Activated CD4-positive, alpha-beta T cell treated with anti-CD3 and anti-CD28 coated beads for 36 hours (primary cell): ENCODE measurements around the gene UBE2K. TPM values are rescaled to one million over a fixed set of nuclear protein-coding genes. Genes with fewer than 3 reads are reported as not detected.
"Not testable (repeated sequence)": the region's sequence is repeated elsewhere in the genome, so short reads cannot be mapped to it uniquely, and the experiment has no call there.

Experiments used
- ATAC-seq: fragments of 200-7000 bp; cut with Tn5 transposase; one replicate; pipeline ENCODE4 v1.10.0; 2021; ENCODE audit warnings: mild to moderate bottlenecking, moderate library complexity
- CTCF ChIA-PET: fragments of 350-600 bp; sonication (Branson Sonifier 250); formaldehyde crosslinking; loops from one replicate; lab custom pipeline; 2021; ENCODE audit warnings: antibody characterized with exemption; lab: Charles Lee
- POLR2A ChIA-PET: fragments of 350-600 bp; sonication (Branson Sonifier 250); formaldehyde crosslinking; loops from one replicate; lab custom pipeline; 2021; ENCODE audit warnings: antibody characterized with exemption, inconsistent platforms; lab: Charles Lee
- DNase-seq: peaks from one replicate; pipeline ENCODE4 v3.0.0-alpha.2; 2020
- H3K27ac Mint-ChIP-seq: one replicate; pipeline ENCODE4 v1.8.0; 2021; ENCODE audit warnings: mixed read lengths
- H3K27me3 Mint-ChIP-seq: one replicate; pipeline ENCODE4 v1.8.0; 2021; ENCODE audit warnings: mixed read lengths
- H3K36me3 Mint-ChIP-seq: one replicate; pipeline ENCODE4 v1.8.0; 2021; ENCODE audit warnings: low read depth, mixed read lengths
- H3K4me1 Mint-ChIP-seq: one replicate; pipeline ENCODE4 v1.8.0; 2021; ENCODE audit warnings: mixed read lengths
- H3K4me3 Mint-ChIP-seq: one replicate; pipeline ENCODE4 v1.8.0; 2021; ENCODE audit warnings: mild to moderate bottlenecking, moderate library complexity, mixed read lengths
- H3K9me3 Mint-ChIP-seq: one replicate; pipeline ENCODE4 v1.8.0; 2021; ENCODE audit warnings: low read depth, mixed read lengths
- intact Hi-C, 2 experiments: fragments of 100-400 bp; cut with DNase I in 1 of 2; cut with micrococcal nuclease in 1 of 2; formaldehyde crosslinking; loops; one replicate each; pipeline versions ENCODE4 v1.14.2 to v1.15.1; 2022 to 2024; cut with DNase I, micrococcal nuclease
- total RNA-seq, 2 experiments: library from RNA; stranded (reverse); gene quantifications; one replicate each; pipeline ENCODE4 v1.2.3, GENCODE V29; 2021

The UBE2K gene
- total RNA-seq, 2 experiments from 2014 or later: 87.2 to 122 TPM

GRCh38 chr4:39660045-39660444, 37.9 kb upstream of the UBE2K start:
- Mint-ChIP-seq H3K36me3 (no peaks in the 10 kb centered on the region), H3K9me3 (no peaks in the 10 kb centered on the region), H3K4me3 (no peak overlapping the region), H3K27me3 (no peaks in the 10 kb centered on the region), H3K4me1 (peaks cover 4% of the 10 kb centered on the region), H3K27ac (no peak overlapping the region)
- ATAC-seq: no peak
- DNase-seq: no peak
- ChIA-PET POLR2A (interaction anchor here (0.6 kb wide), 1 partner anchor 1505 kb away, joined by 5 read pairs; no protein-coding TSS in a partner anchor), CTCF (interaction anchor here (0.6 kb wide), 1 partner anchor 48 kb away, joined by 3 read pairs; no protein-coding TSS in a partner anchor)
- intact Hi-C loops: no loop called here

GRCh38 chr4:39660757-39661156, 37.2 kb upstream of the UBE2K start:
- CTCF ChIA-PET: no interaction called here
- no peaks in the 10 kb centered on the region for H3K27me3 Mint-ChIP-seq
- H3K4me3 Mint-ChIP-seq: no peak overlapping the region
- no peak overlapping the region for H3K27ac Mint-ChIP-seq
- H3K36me3 Mint-ChIP-seq: no peaks in the 10 kb centered on the region
- no peaks in the 10 kb centered on the region for H3K9me3 Mint-ChIP-seq
- no peak for ATAC-seq
- H3K4me1 Mint-ChIP-seq: peaks cover 4% of the 10 kb centered on the region
- intact Hi-C loops: no loop called here
- no peak for DNase-seq
- POLR2A ChIA-PET: no interaction called here

DNA sequence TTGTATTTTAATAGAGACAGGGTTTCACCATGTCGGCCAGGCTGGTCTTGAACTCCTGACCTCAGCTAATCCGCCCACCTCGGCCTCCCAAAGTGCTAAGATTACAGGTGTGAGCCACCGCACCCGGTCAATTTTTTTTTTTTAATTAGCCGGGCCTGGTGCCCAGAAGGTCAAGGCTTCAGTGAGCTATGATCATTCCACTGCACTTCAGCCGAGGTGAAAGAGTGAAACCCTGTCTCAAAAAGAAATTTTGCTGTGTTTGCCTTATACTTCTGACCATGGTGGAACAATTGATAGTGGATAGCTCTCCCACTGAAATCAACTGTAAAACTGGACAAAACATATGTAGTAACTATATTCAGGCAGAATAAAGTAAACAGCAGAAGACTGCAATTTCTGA, 35.3 kb upstream of the UBE2K start:
- Mint-ChIP-seq H3K4me1 (no peaks in the 10 kb centered on the region), H3K9me3 (no peaks in the 10 kb centered on the region), H3K27ac (no peak overlapping the region), H3K4me3 (no peak overlapping the region), H3K27me3 (no peaks in the 10 kb centered on the region), H3K36me3 (no peaks in the 10 kb centered on the region)
- ATAC-seq (no peak), DNase-seq (no peak)
- ChIA-PET POLR2A (interaction anchor here (0.6 kb wide), 1 partner anchor 754 kb away, joined by 3 read pairs; no protein-coding TSS in a partner anchor), CTCF (interaction anchor here (0.6 kb wide), 3 partner anchors 74 to 1857 kb away, joined by 3 read pairs; no protein-coding TSS in a partner anchor)
- intact Hi-C loops: no loop called here

GRCh38 chr4:39664828-39665731, 32.9 kb upstream of the UBE2K start:
- POLR2A ChIA-PET: no interaction called here
- intact Hi-C loops: no loop called here
- CTCF ChIA-PET: interaction anchor here (0.6 kb wide), 1 partner anchor 138 kb away, joined by 3 read pairs; no protein-coding TSS in a partner anchor
- H3K4me3 Mint-ChIP-seq: no peak overlapping the region
- H3K4me1 Mint-ChIP-seq: no peaks in the 10 kb centered on the region
- no peaks in the 10 kb centered on the region for H3K36me3 Mint-ChIP-seq
- no peak overlapping the region for H3K27ac Mint-ChIP-seq
- ATAC-seq (no peak), DNase-seq (no peak)
- no peaks in the 10 kb centered on the region for H3K9me3 Mint-ChIP-seq
- H3K27me3 Mint-ChIP-seq: no peaks in the 10 kb centered on the region

- intact Hi-C loops: no loop called here
- no peak overlapping the region for H3K4me3 Mint-ChIP-seq
- CTCF ChIA-PET: interaction anchor here (0.6 to 0.9 kb wide), 3 partner anchors 172 to 698 kb away, joined by 3 read pairs; no protein-coding TSS in a partner anchor
- H3K27me3 Mint-ChIP-seq: no peaks in the 10 kb centered on the region
- no peak for DNase-seq
- no peak for ATAC-seq
- no peaks in the 10 kb centered on the region for H3K4me1 Mint-ChIP-seq
- H3K27ac Mint-ChIP-seq: no peak overlapping the region
- no peaks in the 10 kb centered on the region for H3K36me3 Mint-ChIP-seq
- POLR2A ChIA-PET: no interaction called here
- no peaks in the 10 kb centered on the region for H3K9me3 Mint-ChIP-seq
Observed at GRCh38 chr4:39667706-39668105, 30.2 kb upstream of the UBE2K start.

DNA sequence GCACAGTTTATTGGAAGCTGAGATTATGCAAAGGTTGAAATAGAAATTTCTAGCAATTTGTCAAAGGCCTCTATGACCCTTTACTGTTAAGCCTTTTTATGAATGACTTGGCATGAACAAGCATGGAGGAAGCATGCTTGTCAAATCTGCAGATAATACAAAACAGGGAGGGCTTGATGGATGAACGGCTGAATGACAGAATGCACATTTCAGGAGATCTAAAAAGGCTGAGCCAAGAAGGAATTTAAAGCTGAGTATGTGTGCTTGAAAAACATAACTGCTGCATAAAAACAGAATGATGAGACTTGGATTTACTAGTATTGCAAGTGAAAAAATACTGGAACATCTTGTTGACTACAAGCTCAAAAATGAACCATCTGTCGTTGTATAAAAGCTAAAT, 29.0 kb upstream of the UBE2K start:
- Mint-ChIP-seq H3K4me3 (no peak overlapping the region), H3K36me3 (no peaks in the 10 kb centered on the region), H3K27me3 (no peaks in the 10 kb centered on the region), H3K4me1 (no peaks in the 10 kb centered on the region), H3K9me3 (no peaks in the 10 kb centered on the region), H3K27ac (no peak overlapping the region)
- ChIA-PET POLR2A (no interaction called here), CTCF (no interaction called here)
- no peak for ATAC-seq
- intact Hi-C loops: no loop called here
- no peak for DNase-seq

DNA sequence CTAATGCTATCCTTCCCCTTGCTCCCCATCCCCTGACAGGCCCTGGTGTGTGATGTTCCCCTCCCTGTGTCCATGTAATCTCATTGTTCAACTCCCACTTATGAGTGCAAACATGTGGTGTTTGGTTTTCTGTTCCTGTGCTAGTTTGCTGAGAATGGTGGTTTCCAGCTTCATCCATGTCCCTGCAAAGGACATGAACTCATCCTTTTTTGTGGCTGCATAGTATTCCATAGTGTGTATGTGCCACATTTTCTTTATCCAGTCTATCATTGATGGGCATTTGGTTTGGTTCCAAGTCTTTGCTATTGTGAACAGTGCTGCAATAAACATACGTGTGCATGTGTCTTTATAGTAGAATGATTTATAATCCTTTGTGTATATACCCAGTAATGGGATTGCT, 27.6 kb upstream of the UBE2K start:
- CTCF ChIA-PET, H3K27me3 Mint-ChIP-seq, intact Hi-C loops, H3K9me3 Mint-ChIP-seq, POLR2A ChIA-PET, DNase-seq, H3K27ac Mint-ChIP-seq, H3K4me3 Mint-ChIP-seq, H3K4me1 Mint-ChIP-seq, ATAC-seq, H3K36me3 Mint-ChIP-seq: not testable (repeated sequence)

- not testable (repeated sequence) for ATAC-seq, DNase-seq
- CTCF ChIA-PET: interaction anchor here (0.6 kb wide), 1 partner anchor 355 kb away, joined by 3 read pairs; no protein-coding TSS in a partner anchor
Observed at GRCh38 chr4:39675681-39676080, 22.3 kb upstream of the UBE2K start.

DNA sequence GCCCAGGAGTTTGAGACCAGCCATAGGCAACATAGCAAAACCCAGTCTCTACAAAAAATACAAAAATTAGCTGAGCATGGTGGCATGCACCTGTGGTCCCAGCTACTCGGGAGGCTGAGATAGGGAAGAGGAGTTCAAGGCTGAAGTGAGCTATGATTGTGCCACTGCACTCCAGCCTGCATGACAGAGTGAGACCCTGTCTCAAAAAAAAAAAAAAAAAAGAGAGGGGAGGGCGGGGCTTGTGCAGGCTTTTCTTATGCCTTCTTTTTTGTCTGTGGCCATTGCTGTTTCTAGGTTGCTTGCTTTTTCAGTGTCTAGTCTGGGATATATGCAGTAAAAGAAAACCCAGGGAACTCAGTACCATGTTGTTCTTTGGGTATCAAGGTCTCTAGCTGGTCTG, 16.9 kb upstream of the UBE2K start:
- POLR2A ChIA-PET, H3K4me1 Mint-ChIP-seq, DNase-seq, H3K27me3 Mint-ChIP-seq, H3K4me3 Mint-ChIP-seq, H3K27ac Mint-ChIP-seq, ATAC-seq, intact Hi-C loops, H3K36me3 Mint-ChIP-seq, H3K9me3 Mint-ChIP-seq: not testable (repeated sequence)
- CTCF ChIA-PET: interaction anchor here (0.5 to 0.8 kb wide), 2 partner anchors 18 to 24 kb away, joined by 3 to 5 read pairs; no protein-coding TSS in a partner anchor

More at GRCh38 chr4:39675681-39676080, 22.3 kb upstream of the UBE2K start:
- H3K27me3 Mint-ChIP-seq, H3K4me3 Mint-ChIP-seq, intact Hi-C loops, POLR2A ChIA-PET, H3K9me3 Mint-ChIP-seq, H3K27ac Mint-ChIP-seq, H3K4me1 Mint-ChIP-seq, H3K36me3 Mint-ChIP-seq: not testable (repeated sequence)

GRCh38 chr4:39682138-39682537, 15.8 kb upstream of the UBE2K start:
- Mint-ChIP-seq H3K4me1 (no peaks in the 10 kb centered on the region), H3K36me3 (no peaks in the 10 kb centered on the region), H3K27me3 (peaks cover 3% of the 10 kb centered on the region), H3K4me3 (no peak overlapping the region), H3K9me3 (no peaks in the 10 kb centered on the region), H3K27ac (no peak overlapping the region)
- DNase-seq: no peak
- CTCF ChIA-PET: no interaction called here
- POLR2A ChIA-PET: no interaction called here
- intact Hi-C loops: no loop called here
- ATAC-seq: no peak

DNA sequence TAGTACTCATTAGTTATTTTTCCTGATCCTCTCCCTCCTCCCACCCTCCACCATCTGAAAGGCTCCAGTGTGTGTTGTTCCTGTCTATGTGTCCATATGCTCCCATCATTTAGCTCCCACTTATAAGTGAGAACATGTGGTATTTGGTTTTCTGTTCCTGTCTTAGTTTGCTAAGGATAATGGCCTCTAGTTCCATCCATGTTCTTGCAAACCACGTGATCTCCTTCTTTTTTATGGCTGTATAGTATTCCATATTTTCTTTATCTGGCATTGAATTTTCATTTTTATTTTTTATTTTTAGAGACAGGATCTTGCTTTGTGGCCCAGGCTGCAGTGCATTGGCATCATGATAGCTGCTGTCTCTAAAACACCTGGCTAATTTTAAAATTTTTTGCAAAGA, 11.9 kb upstream of the UBE2K start:
- ChIA-PET POLR2A (no interaction called here), CTCF (no interaction called here)
- Mint-ChIP-seq H3K4me1 (no peaks in the 10 kb centered on the region), H3K27me3 (no peaks in the 10 kb centered on the region), H3K4me3 (no peak overlapping the region), H3K36me3 (no peaks in the 10 kb centered on the region), H3K9me3 (no peaks in the 10 kb centered on the region), H3K27ac (no peak overlapping the region)
- intact Hi-C loops: no loop called here
- ATAC-seq (no peak), DNase-seq (no peak)

GRCh38 chr4:39687014-39687413, 10.9 kb upstream of the UBE2K start:
- ATAC-seq (no peak), DNase-seq (no peak)
- Mint-ChIP-seq H3K9me3 (no peaks in the 10 kb centered on the region), H3K36me3 (no peaks in the 10 kb centered on the region), H3K4me3 (no peak overlapping the region), H3K27ac (no peak overlapping the region), H3K4me1 (no peaks in the 10 kb centered on the region), H3K27me3 (no peaks in the 10 kb centered on the region)
- intact Hi-C loops: no loop called here
- ChIA-PET POLR2A (interaction anchor here (0.7 kb wide), 1 partner anchor 905 kb away, joined by 5 read pairs; no protein-coding TSS in a partner anchor), CTCF (interaction anchor here (1.1 kb wide), 1 partner anchor 9 kb away, joined by 4 read pairs; no protein-coding TSS in a partner anchor)
